H1 (cell line): Measurements from ENCODE around the gene CARD11. TPM values are rescaled to one million over a fixed set of nuclear protein-coding genes. Genes with fewer than 3 reads are reported as not detected.

ENCODE experiments used
- CTCF ChIA-PET: fragments of 300-600 bp; sonication (Branson Sonifier 250); formaldehyde crosslinking; loops from one replicate; lab custom pipeline; 2021; ENCODE audit not compliant: partially characterized antibody; lab: Charles Lee
- POLR2A ChIA-PET: fragments of 300-600 bp; sonication (Branson Sonifier 250); formaldehyde crosslinking; loops from one replicate; lab custom pipeline; 2021; ENCODE audit warnings: inconsistent platforms; ENCODE audit not compliant: partially characterized antibody; lab: Charles Lee
- DNase-seq, 2 experiments: peaks; one replicate each; pipeline versions ENCODE4 v3.0.0 to v3.0.0-alpha.2; 2010 to 2022; ENCODE audit warnings: low spot score in 2 of 2, low read depth in 1 of 2, mixed read lengths in 1 of 2
- FAIRE-seq: peaks from 2 replicates; lab custom pipeline; 2011; peaks lifted over from hg19 to GRCh38; lab: Jason Lieb, UNC
- H2AFZ ChIP-seq: 2 replicates; pipeline ENCODE4 v1.8.1; 2012; ENCODE audit warnings: low read length, inconsistent platforms
- H2AK5ac ChIP-seq: 2 replicates; pipeline ENCODE4 v1.6.1; 2013; ENCODE audit warnings: low read depth, low read length
- H2BK120ac ChIP-seq: replicated peaks from 2 replicates; pipeline ENCODE3; 2013; ENCODE audit warnings: low read depth, low read length, inconsistent platforms
- H2BK12ac ChIP-seq: 2 replicates; pipeline ENCODE4 v1.6.1; 2013; ENCODE audit warnings: low read depth, low read length
- H2BK15ac ChIP-seq: 2 replicates; pipeline ENCODE4 v1.6.1; 2013; ENCODE audit warnings: low read length
- H2BK20ac ChIP-seq: 2 replicates; pipeline ENCODE4 v1.6.1; 2013; ENCODE audit warnings: low read length
- H2BK5ac ChIP-seq: 2 replicates; pipeline ENCODE4 v1.6.1; 2013; ENCODE audit warnings: low read depth, low read length
- H3K14ac ChIP-seq: 2 replicates; pipeline ENCODE4 v1.6.1; 2013; ENCODE audit warnings: inconsistent platforms; ENCODE audit not compliant: insufficient read length
- H3K18ac ChIP-seq: 2 replicates; pipeline ENCODE4 v1.6.1; 2013; ENCODE audit warnings: low read length; ENCODE audit errors: extremely low read depth
- H3K23ac ChIP-seq: 2 replicates; pipeline ENCODE4 v1.6.1; 2013; ENCODE audit warnings: inconsistent platforms; ENCODE audit not compliant: insufficient read length
- H3K23me2 ChIP-seq: 2 replicates; pipeline ENCODE4 v1.6.1; 2013; ENCODE audit warnings: low read depth, low read length
- H3K27ac ChIP-seq: 2 replicates; pipeline ENCODE4 v1.6.1; 2011; ENCODE audit warnings: low read depth, low read length, inconsistent platforms
- H3K27me3 ChIP-seq, 4 experiments: replicated peaks in 1 of 4; 1 replicate in 1 of 4; 2 replicates in 3 of 4; pipeline versions ENCODE4 v1.6.1 to v1.8.1; 2011 to 2013; ENCODE audit warnings: low read length in 3 of 4, mild to moderate bottlenecking in 3 of 4, inconsistent platforms in 2 of 4, mixed read lengths in 2 of 4, moderate library complexity in 1 of 4; ENCODE audit not compliant: control insufficient read depth in 3 of 4, insufficient read depth in 3 of 4; ENCODE audit errors: extremely low read depth in 1 of 4
- H3K36me3 ChIP-seq, 4 experiments: 2 replicates each; pipeline versions ENCODE4 v1.6.1 to v1.8.1; 2011 to 2013; ENCODE audit warnings: mild to moderate bottlenecking in 4 of 4, low read length in 3 of 4, moderate library complexity in 2 of 4, control low read depth in 1 of 4, inconsistent platforms in 1 of 4; ENCODE audit not compliant: insufficient read depth in 4 of 4, control insufficient read depth in 2 of 4
- H3K4ac ChIP-seq: replicated peaks from 2 replicates; pipeline ENCODE3; 2013; ENCODE audit warnings: low read length, low read depth, mixed read lengths, inconsistent platforms; ENCODE audit not compliant: insufficient read length
- H3K4me1 ChIP-seq, 4 experiments: replicated peaks in 1 of 4; 1 replicate in 1 of 4; 2 replicates in 3 of 4; pipeline versions ENCODE4 v1.6.1 to v1.8.1; 2011 to 2013; ENCODE audit warnings: low read length in 3 of 4, inconsistent platforms in 2 of 4, mixed read lengths in 1 of 4; ENCODE audit not compliant: insufficient read depth in 4 of 4, control insufficient read depth in 3 of 4
- H3K4me2 ChIP-seq, 2 experiments: 2 replicates each; pipeline versions ENCODE4 v1.6.1 to v1.8.1; 2011 to 2013; ENCODE audit warnings: low read depth in 2 of 2, low read length in 2 of 2, control low read depth in 1 of 2, inconsistent platforms in 1 of 2, mild to moderate bottlenecking in 1 of 2; ENCODE audit not compliant: insufficient read depth in 1 of 2
- H3K4me3 ChIP-seq, 4 experiments: fragments of 200-600, 300-600 bp in 1 of 4; sonication (generic), shearing (Covaris generic), sonication (Bioruptor Twin) in 1 of 4; 2 replicates each; pipeline versions ENCODE4 v1.5.1 to v1.8.1; 2011 to 2016; ENCODE audit warnings: low read length in 4 of 4, low read depth in 3 of 4, control low read depth in 2 of 4, inconsistent platforms in 2 of 4, mild to moderate bottlenecking in 2 of 4, mixed read lengths in 1 of 4, moderate library complexity in 1 of 4; ENCODE audit not compliant: insufficient read depth in 2 of 4; ENCODE audit errors: extremely low read depth in 1 of 4
- H3K56ac ChIP-seq: replicated peaks from 2 replicates; pipeline ENCODE3; 2013; ENCODE audit warnings: low read depth, mild to moderate bottlenecking, mixed read lengths, low read length, inconsistent platforms; ENCODE audit not compliant: insufficient read length
- H3K79me1 ChIP-seq: 2 replicates; pipeline ENCODE4 v1.6.1; 2013; ENCODE audit warnings: low read depth, low read length, control low read depth
- H3K79me2 ChIP-seq, 2 experiments: 2 replicates each; pipeline versions ENCODE4 v1.6.1 to v1.8.1; 2012 to 2013; ENCODE audit warnings: low read length in 2 of 2, mild to moderate bottlenecking in 2 of 2, inconsistent platforms in 1 of 2; ENCODE audit not compliant: insufficient read depth in 2 of 2, control insufficient read depth in 1 of 2
- H3K9ac ChIP-seq, 4 experiments: replicated peaks in 1 of 4; 1 replicate in 1 of 4; 2 replicates in 3 of 4; pipeline versions ENCODE4 v1.6.1 to v1.8.1; 2011 to 2013; ENCODE audit warnings: low read depth in 3 of 4, low read length in 3 of 4, control low read depth in 2 of 4, mild to moderate bottlenecking in 2 of 4, moderate library complexity in 2 of 4, inconsistent platforms in 1 of 4; ENCODE audit errors: extremely low read depth in 1 of 4
- H3K9me3 ChIP-seq, 2 experiments: 2 replicates each; pipeline versions ENCODE4 v1.6.1 to v1.8.1; 2012 to 2013; ENCODE audit warnings: mild to moderate bottlenecking in 2 of 2, moderate library complexity in 2 of 2, control low read depth in 1 of 2, inconsistent platforms in 1 of 2, low read depth in 1 of 2, low read length in 1 of 2, mixed read lengths in 1 of 2; ENCODE audit not compliant: insufficient read depth in 2 of 2
- H4K20me1 ChIP-seq, 2 experiments: replicated peaks in 1 of 2; 2 replicates each; pipeline versions ENCODE3 to v1.8.1; 2011 to 2013; ENCODE audit warnings: inconsistent platforms in 2 of 2, low read length in 2 of 2, mild to moderate bottlenecking in 1 of 2; ENCODE audit not compliant: insufficient read depth in 2 of 2, control insufficient read depth in 1 of 2
- H4K5ac ChIP-seq: 2 replicates; pipeline ENCODE4 v1.6.1; 2013; ENCODE audit warnings: low read length, low read depth, mixed read lengths, inconsistent platforms; ENCODE audit not compliant: insufficient read length
- H4K8ac ChIP-seq: 2 replicates; pipeline ENCODE4 v1.8.0; 2013; ENCODE audit warnings: mild to moderate bottlenecking, moderate library complexity, low read length, inconsistent platforms; ENCODE audit not compliant: insufficient read depth; ENCODE audit errors: extremely low read depth
- H4K91ac ChIP-seq: replicated peaks from 2 replicates; pipeline ENCODE3; 2013; ENCODE audit warnings: low read length, mixed read lengths, inconsistent platforms; ENCODE audit not compliant: insufficient read length
- CBX5 ChIP-seq: fragments of 300-800, 300-1000 bp; sonication (generic); IDR thresholded peaks from 2 replicates; pipeline ENCODE4 v1.7.1; 2016; ENCODE audit warnings: antibody characterized with exemption, low read length, low read depth
- CEBPB ChIP-seq: IDR thresholded peaks from 2 replicates; pipeline ENCODE4 v1.6.1; 2012; ENCODE audit warnings: low read depth, low read length
- EGR1 ChIP-seq: IDR thresholded peaks from 2 replicates; pipeline ENCODE4 v1.6.1; 2011; ENCODE audit warnings: low read depth, low read length, borderline replicate concordance
- EP300 ChIP-seq, 2 experiments: IDR thresholded peaks; 1 replicate in 1 of 2; 2 replicates in 1 of 2; pipeline ENCODE4 v1.6.1; 2011 to 2012; ENCODE audit warnings: low read depth in 2 of 2, low read length in 2 of 2, mild to moderate bottlenecking in 2 of 2, borderline replicate concordance in 1 of 2, inconsistent platforms in 1 of 2, moderate library complexity in 1 of 2
- GABPA ChIP-seq: IDR thresholded peaks from 2 replicates; pipeline ENCODE4 v1.6.1; 2011; ENCODE audit warnings: mild to moderate bottlenecking, low read length, moderate library complexity, borderline replicate concordance; ENCODE audit not compliant: insufficient read depth
- NRF1 ChIP-seq: IDR thresholded peaks from 2 replicates; pipeline ENCODE4 v1.6.1; 2011; ENCODE audit warnings: mild to moderate bottlenecking, low read depth, low read length, improper control_type of control experiment
- RBBP5 ChIP-seq: IDR thresholded peaks from 2 replicates; pipeline ENCODE4 v1.7.1; 2012; ENCODE audit warnings: low read depth, mild to moderate bottlenecking, inconsistent platforms, low read length, moderate library complexity, borderline replicate concordance
- RNF2 ChIP-seq: fragments of 200-900, 300-1000 bp; sonication (generic); IDR thresholded peaks from 2 replicates; pipeline ENCODE4 v1.7.1; 2016; ENCODE audit warnings: borderline replicate concordance, low read depth, mild to moderate bottlenecking, antibody characterized with exemption, low read length; ENCODE audit not compliant: poor library complexity, severe bottlenecking; ENCODE audit errors: missing control alignments
- SIX5 ChIP-seq: IDR thresholded peaks from 2 replicates; pipeline ENCODE4 v1.6.1; 2011; ENCODE audit warnings: mild to moderate bottlenecking, low read depth, low read length
- SRF ChIP-seq: IDR thresholded peaks from 2 replicates; pipeline ENCODE4 v1.6.1; 2011; ENCODE audit warnings: mild to moderate bottlenecking, low read depth, low read length, moderate library complexity
- TBP ChIP-seq: IDR thresholded peaks from 2 replicates; pipeline ENCODE4 v1.6.1; 2011; ENCODE audit warnings: low read depth, low read length, improper control_type of control experiment
- YY1 ChIP-seq: IDR thresholded peaks from 2 replicates; pipeline ENCODE4 v1.6.1; 2011; ENCODE audit warnings: low read depth, mild to moderate bottlenecking, low read length
- WGBS, 2 experiments: shearing (Covaris generic) in 1 of 2; methylation state at CpG; one replicate each; pipeline versions ENCODE4 v1.1.6 to v1.1.7; 2013 to 2015; ENCODE audit warnings: low lambda C conversion rate in 2 of 2, mixed read lengths in 2 of 2, inconsistent platforms in 1 of 2, low coverage in 1 of 2, missing lambda C conversion rate in 1 of 2; ENCODE audit not compliant: insufficient replicate concordance in 2 of 2, insufficient coverage in 1 of 2, insufficient read length in 1 of 2; ENCODE audit errors: extremely low coverage in 1 of 2, missing lambda C conversion rate in 1 of 2; 5-methylcytosine and 5-hydroxymethylcytosine counted together
- polyA plus RNA-seq, 7 experiments: library from polyadenylated mRNA; depleted of rRNA in 3 of 7; stranded (reverse) in 5 of 7; unstranded in 2 of 7; fragments of >200 nt in 5 of 7; fragments of 200-250 nt in 2 of 7; gene quantifications; 1 replicate in 5 of 7; 2 replicates in 1 of 7; 4 replicates in 1 of 7; pipeline versions ENCODE4 v1.2.1 to v1.2.3, GENCODE V29; 2011 to 2013; ENCODE audit warnings: missing spikeins in 2 of 7, mixed read lengths in 2 of 7
- total RNA-seq: library from RNA; stranded (reverse); fragmentation: NEBNext Ultra II Directional; extraction: Animal tissue kit (Norgen Biotek cat#: 25700); gene quantifications from 2 replicates; pipeline ENCODE4 v1.2.1, GENCODE V29; 2021

The CARD11 gene
- total and polyA plus RNA-seq, 2 of the 8 experiments (the other 6 are each of a cell fraction or from before 2014, with no cell fraction given), result 12.6 to 29.8 TPM

DNA sequence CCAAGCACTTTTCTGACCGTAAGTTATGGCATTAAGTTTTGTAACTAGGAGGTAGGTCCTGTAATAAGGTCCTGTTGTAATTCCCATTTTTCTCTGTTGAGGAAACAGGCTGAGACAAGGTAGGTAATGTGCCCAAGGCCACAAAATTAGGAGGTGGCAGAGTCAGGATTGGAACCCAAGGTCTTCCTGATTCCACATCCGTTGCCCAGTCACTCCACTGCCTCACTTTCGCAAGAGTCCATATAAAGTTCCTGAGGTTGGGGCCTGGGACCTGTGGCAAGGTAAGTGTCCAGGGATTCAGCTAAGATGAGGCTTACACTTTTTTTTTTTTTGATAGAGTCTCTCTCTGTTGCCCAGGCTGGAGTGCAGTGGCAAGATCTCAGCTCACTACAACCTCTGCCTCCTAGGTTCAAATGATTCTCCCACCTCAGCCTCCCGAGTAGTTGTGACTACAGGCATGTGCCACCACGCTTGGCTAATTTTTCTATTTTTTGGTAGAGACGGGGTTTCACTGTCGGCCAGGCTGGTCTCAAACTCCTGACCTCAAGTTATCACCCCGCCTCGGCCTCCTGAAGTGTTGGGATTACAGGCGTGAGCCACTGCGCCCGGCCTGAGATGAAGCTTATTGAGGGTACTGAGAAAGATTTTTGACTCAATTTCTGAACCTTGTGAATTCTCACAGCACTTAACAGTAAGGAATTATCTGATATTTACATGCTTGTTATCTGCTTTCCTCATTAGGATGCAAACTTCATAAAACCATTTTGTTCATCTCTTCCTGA lies 179.3 kb downstream of the CARD11 start:
- Histone ChIP-seq H3K79me1 (no peaks in the 10 kb centered on the region), H3K4me2 (no peak overlapping the region), H3K79me2 (no peaks in the 10 kb centered on the region), H2BK15ac (peak overlapping the region; percentile 29; the same call in 1 of the 2 replicates), H3K14ac (no peak overlapping the region), H3K23ac (no peak overlapping the region), H4K8ac (no peak overlapping the region), H2BK20ac (peak overlapping the region; percentile 90; the same call in 1 of the 2 replicates), H3K27me3 (no peaks in the 10 kb centered on the region), H4K20me1 (no peaks in the 10 kb centered on the region), H3K23me2 (no peaks in the 10 kb centered on the region; the same call in 1 of the 2 replicates), H2BK120ac (no peak overlapping the region), H4K5ac (no peak overlapping the region), H3K4me1 (peaks cover 0 to 9% (median 3%) of the 10 kb centered on the region in 4 experiments; a peak in 5 of 7 replicates), H3K18ac (peak overlapping the region; percentile 60; the same call in 1 of the 2 replicates), H3K27ac (no peak overlapping the region), H2BK5ac (peak overlapping the region; percentile 75; the same call in 1 of the 2 replicates), H3K9me3 (no peaks in the 10 kb centered on the region), H3K4me3 (no peak overlapping the region), H2AFZ (no peak overlapping the region), H3K9ac (no peak overlapping the region), H3K4ac (peak overlapping the region; percentile 39), H2AK5ac (no peak overlapping the region), H4K91ac (peak overlapping the region; percentile 34), H3K36me3 (no peaks in the 10 kb centered on the region), H3K56ac (no peak overlapping the region), H2BK12ac (peak overlapping the region; percentile 96; the same call in 1 of the 2 replicates)
- WGBS, 2 experiments, result 93% methylated on average over 12 of the region's 12 CpGs; no CpG with 5 or more reads in 1 of the 2 experiments
- ChIA-PET POLR2A (interaction anchor here (0.8 to 2.7 kb wide), 3 partner anchors 11 to 329 kb away, joined by 3 to 18 read pairs (median 3); no protein-coding TSS in a partner anchor), CTCF (interaction anchor here (0.6 to 4.1 kb wide), 58 partner anchors 9 to 1593 kb away, joined by 3 to 34 read pairs (median 4); no protein-coding TSS in a partner anchor)
- no peak for FAIRE-seq
- DNase-seq, result no peak
- TF ChIP-seq GABPA (no peak), CEBPB (no peak), TBP (no peak), SIX5 (no peak), EP300 (IDR thresholded peaks at IDR 0.05; ENCODE audit: borderline replicate concordance in 1 of 2, low read depth in 2 of 2, low read length in 2 of 2) (no peak), NRF1 (no peak), RBBP5 (no peak), SRF (no peak), YY1 (no peak), CBX5 (no peak), EGR1 (no peak), RNF2 (no peak)
